Measurements from ENCODE around the gene C2orf76.
"Not testable (repeated sequence)": the region's sequence is repeated elsewhere in the genome, so short reads cannot be mapped to it uniquely, and the experiment has no call there.

The C2orf76 gene

GRCh38 chr2:119366649-119367471, at the start of gene C2orf76, which contains the start of gene DBI:
TSS of gene C2orf76 (minus strand) at chr2:119366834. CDS start at chr2:119339959, 26,875 bp downstream.
TSS of gene DBI (plus strand) at chr2:119366977. CDS start at chr2:119367052, 75 bp downstream.
- peak; percentile 95 for DNase-seq (ENCODE audit: low spot score)

DNA sequence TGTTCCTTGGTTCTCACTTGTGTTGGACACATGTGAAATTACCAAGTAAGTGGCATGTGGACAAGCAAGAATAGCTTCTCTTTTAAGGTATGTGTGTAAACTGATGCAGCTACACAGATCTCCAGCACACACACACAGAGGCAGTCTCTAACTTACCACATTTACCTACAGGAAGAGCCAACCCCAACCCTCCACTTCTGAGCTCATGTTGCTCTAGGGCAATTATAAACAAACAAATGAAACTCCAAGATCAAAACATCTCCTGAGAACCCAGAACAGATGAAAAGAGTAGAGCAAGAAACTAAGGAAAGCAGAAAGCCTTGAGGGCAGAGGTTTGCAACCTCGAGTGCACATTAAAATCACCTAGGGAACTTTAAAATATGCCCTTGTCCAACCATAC, 49.0 kb upstream of the C2orf76 start:
- no peak for DNase-seq (ENCODE audit: low spot score)

DNA sequence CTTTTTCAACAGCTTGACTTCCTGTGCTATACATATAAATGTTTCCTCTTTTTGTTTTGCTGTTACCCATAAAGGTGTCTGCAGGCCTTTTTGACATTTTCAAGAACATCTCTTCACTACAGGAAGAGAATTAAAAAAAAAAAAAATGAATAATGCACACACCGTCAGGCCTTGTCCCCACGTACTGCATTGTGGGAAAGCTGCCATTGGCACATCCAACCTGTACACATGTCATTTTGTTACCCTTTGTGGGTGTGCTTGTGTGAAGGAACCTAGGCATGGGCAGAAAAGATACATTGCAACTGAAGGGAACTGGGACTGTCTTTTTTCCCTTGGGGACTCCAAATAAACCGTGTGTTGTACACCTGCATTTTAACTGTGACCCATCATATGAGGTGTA, 48.3 kb upstream of the C2orf76 start:
- no peak for DNase-seq (ENCODE audit: low spot score)

GRCh38 chr2:119409506-119409905, 42.9 kb upstream of the C2orf76 start:
- no peak for DNase-seq (ENCODE audit: low spot score)

DNA sequence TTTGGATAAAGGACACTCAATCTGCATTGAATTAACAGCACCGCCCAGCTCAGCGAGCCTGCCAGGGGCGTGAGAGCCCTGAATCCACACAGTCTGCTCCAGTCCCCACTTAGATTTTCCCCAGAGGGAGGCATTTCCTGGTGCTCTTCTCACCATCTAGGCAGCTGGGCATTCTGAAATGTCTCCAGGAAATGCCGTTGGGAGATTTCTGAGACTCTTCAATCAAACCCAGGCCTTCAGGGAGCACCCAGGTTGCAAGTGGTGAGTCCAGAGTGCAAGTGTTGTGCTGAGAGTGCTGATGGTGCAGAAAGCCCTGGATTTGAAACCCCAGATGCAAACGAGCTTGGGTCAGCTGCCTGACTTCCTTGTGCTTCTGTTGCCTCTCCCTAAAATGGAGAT, 41.6 kb upstream of the C2orf76 start:
- no peak for DNase-seq (ENCODE audit: low spot score)

- peak; percentile 54 for DNase-seq (ENCODE audit: low spot score)
Observed at GRCh38 chr2:119407430-119408220, 41.0 kb upstream of the C2orf76 start.

DNA sequence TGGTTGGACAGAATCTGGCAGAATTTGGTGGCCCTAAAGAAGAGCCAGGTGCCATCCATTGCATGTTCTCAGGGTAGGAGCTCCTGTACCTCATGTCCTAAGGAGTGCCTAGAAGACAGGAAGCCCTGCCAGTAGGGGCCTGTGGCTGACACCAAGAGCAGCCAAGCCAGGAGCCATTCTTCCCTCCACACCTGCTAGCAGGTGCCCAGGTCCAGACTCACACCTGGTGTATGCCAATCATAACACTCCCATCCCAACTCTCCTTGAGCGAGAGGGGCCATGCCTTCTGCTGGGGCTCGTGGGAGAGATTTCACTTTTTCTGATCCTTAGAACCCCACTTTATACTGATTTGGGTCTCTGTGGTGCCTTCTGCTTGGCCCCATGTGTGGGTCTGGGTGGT, 38.5 kb upstream of the C2orf76 start:
- DNase-seq (ENCODE audit: low spot score), result no peak

DNA sequence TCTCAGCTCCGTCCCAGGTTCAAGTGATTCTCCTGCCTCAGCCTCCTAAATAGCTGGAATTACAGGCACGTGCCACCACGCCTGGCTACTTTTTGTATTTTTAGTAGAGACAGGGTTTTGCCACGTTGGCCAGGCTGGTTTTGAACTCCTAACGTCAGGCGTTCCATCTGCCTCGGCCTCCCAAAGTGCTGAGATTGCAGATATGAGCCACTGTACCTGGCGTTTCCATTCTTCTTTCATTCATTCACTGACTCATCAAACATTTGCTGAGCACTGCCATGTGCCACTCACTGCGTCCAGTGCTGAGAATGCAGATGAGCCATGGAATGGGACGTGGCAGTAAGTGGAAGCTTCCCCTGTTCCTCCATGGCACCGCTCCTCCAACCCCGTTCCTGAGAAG, 37.0 kb upstream of the C2orf76 start:
- DNase-seq (ENCODE audit: low spot score), result not testable (repeated sequence)

DNA sequence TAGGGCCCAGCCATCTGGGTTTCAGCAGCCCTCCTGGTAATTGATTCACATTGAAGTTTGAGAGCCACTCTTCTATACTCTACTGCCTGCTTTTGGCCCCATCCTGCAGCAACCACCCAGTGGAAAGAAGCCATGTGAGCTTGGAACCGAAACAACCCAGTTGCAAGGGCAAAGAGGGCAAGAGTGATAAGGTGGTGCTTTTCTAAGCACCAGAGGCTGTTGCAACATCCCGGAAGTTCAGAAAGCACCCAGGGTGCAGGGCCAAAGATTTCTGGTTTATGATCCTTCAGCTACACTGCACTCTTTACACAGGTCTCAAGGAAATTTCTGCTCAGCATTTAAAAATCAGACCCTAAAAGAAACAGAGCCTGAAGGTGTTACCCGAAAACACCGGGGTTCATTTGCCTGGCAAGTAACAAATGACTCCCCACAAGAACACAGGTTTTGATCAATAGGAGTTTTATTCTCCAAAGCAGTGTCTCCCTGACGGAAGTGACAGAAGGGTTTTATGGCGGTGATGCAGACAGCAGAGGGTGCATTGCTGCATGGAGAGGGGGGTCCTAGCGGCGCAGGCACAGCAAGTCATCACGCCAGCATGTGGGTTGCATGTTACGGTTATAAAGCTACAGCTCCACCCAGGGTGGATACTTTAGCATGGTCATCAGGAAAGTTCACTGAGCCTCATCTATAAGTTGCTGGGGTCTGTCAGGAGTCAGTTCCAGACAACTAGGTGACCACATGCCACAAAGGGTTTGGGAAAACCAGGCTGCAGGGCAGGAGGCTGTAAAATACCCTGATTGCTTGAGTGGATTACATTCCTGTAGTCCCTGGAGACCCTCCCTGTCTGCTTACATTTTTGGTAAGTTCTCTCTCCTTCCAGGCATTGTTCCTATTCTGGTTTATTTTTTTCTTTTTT, 36.3 kb upstream of the C2orf76 start:
- DNase-seq (ENCODE audit: low spot score), result no peak

DNA sequence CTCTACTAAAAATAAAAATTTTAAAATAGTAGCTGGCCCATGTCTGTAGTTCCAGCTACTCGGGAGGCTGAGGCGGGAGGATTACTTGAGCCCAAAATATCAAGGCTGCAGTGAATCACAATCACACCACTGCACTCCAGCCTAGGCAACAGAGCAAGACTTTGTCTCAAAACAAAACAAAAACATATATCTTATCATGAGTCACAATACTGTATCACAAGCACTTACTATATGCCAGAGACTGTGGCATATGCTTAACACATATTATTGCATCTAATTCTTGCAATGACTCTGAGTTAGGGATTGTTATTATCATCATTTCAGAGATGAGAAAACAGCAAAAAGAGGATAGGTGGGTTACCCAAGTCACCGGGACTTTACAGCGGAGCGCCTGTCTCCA, 35.5 kb upstream of the C2orf76 start:
- DNase-seq (ENCODE audit: low spot score), result no peak

- DNase-seq (ENCODE audit: low spot score), result no peak
Observed at GRCh38 chr2:119397196-119397595, 30.6 kb upstream of the C2orf76 start.

- no peak for DNase-seq (ENCODE audit: low spot score)
Observed at GRCh38 chr2:119393971-119394748, 27.5 kb upstream of the C2orf76 start.

DNA sequence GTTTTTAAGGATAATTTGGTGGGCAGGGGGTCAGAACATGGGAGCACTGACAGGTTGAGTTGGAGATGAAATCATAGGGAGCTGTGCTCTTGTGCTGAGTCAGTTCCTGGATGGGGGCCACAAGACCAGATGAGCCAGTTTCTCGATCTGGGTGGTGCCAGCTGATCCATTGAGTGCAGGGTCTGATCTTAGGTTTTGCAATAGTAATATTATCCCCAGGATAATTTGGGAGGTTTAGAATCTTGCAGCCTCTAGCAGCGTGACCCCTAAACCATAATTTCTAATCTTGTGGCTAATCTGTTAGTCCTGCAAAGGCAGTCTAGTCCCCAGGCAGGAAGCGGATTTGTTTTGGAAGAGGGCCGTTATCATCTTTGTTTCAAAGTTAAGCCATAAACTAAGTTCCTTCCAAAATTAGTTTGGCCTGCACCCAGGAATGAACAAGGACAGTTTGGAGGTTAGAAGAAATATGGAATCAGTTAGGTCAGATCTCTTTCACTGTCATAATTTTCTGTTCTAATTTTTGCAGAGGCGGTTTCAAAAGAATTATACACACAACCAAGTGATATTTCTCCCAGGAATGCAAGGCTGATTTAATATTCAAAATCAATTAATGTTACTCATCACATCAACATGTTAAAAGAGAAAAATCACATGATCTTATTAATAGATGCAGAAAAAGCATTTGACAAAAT, 23.1 kb upstream of the C2orf76 start:
- no peak for DNase-seq (ENCODE audit: low spot score)

GRCh38 chr2:119387381-119388129, 20.9 kb upstream of the C2orf76 start:
- DNase-seq (ENCODE audit: low spot score), result peak; percentile 50

GRCh38 chr2:119385466-119385865, 18.8 kb upstream of the C2orf76 start:
- no peak for DNase-seq (ENCODE audit: low spot score)

DNA sequence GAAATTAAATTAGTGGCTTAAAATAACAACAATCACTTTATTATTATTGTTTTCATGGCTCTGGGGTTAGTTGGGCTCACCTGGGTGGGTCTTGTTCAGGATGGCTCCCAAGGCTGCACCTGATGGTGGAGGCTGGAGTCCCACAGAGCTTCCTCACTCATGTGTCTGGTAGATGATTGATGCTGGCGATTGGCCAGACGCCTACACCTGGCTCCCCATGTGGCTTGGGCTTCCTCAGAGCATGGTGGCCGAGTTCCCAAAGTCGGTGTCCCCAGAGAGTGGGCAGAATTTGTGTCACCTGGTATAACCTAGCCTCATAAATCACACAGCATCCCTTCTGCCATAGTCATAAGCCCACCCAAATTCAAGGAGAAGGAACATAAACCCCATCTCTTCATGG, 18.3 kb upstream of the C2orf76 start:
- DNase-seq (ENCODE audit: low spot score), result no peak

DNA sequence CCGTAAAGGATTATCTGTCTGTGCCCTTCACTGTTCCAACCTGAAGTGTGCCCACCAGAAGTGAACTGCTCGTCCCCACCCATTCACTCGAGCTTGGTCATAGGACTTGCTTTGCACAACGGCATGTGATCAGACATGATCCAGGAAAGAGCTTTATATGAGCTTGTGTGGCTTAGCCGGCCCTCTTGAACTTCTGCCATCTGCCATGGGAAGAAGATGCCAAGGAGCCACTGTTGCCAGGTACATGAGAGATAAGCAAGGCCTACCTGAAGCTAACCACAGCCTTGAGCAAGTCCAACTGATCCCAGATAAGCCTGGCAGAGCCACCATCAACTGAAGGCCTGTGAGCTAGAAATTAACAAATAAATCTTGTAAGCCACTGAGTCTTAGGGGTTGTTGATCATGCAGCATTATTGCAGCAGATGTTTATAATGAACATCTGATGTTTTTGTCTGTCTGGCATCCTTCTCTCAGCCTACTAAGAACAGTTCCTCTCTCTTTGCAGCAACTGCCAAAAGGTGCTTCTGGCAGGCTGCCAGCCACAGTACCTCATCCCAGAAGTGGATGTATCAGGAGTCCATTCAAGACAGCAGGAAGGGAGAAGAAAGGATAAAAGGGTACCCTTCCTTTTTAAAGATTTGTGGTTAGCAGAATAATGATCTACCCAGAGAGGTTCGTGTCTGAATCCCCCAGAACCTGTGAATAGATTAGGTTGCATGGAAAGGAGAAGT, 16.9 kb upstream of the C2orf76 start:
- no peak for DNase-seq (ENCODE audit: low spot score)

DNA sequence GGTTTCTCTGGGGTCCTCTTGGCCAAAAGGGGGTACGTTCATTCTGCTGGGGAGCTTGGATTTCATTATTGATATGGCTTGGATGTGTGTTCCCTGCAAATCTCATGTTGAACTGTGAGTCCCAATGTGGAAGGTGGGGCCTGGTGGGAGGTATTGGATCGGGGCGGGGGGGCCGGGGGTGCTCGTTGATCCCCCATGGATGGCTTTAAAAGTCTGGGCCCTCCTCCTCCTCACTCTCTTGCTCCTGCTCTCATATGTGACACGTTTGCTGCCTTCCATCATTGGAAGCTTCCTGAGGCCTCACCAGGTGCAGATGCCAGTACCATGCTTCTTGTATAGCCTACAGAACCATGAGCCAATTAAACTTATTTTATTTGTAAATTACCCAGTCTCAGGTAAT, 11.9 kb upstream of the C2orf76 start:
- no peak for DNase-seq (ENCODE audit: low spot score)

DNA sequence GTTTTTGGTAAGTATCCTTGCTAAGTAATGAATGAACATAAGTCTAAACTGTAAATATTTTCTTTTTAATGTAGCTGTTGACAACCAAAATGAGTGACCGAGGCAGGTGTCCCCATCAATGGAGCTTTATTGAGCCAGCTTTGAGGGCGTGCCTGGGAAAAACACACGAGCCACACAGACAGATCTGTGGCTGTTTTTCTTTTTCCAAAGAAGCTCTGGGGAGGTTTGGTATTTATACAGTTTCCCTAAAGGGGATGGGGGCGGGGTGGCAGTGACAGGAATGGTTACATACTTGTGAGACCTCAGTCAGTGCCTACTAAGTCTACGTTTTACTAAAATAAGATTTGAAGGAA, 11.3 kb upstream of the C2orf76 start:
- DNase-seq (ENCODE audit: low spot score), result no peak

Measured in SW480 (cell line).